Prostate gland (tissue), 2 donors: Measurements from ENCODE around the gene IL20. TPM values are rescaled to one million over a fixed set of nuclear protein-coding genes. Genes with fewer than 3 reads are reported as not detected.

Source experiments
- DNase-seq: peaks from one replicate; pipeline ENCODE4 v3.0.0-alpha.2; 2019; ENCODE audit warnings: low spot score
- H3K27ac ChIP-seq, 2 donors: fragments of 200-600 bp; sonication (generic); 2 replicates each; pipeline ENCODE4 v1.5.1; 2017 to 2019
- H3K27me3 ChIP-seq: fragments of 200-600 bp; sonication (generic); replicated peaks from 2 replicates; pipeline ENCODE4 v1.5.1; 2019; ENCODE audit not compliant: insufficient read depth
- H3K36me3 ChIP-seq, 2 donors: fragments of 200-600 bp; sonication (generic); 1 replicate in 1 of 2; 2 replicates in 1 of 2; pipeline versions ENCODE4 v1.5.1 to v1.8.1; 2017 to 2019
- H3K4me1 ChIP-seq: fragments of 200-600 bp; sonication (generic); replicated peaks from 2 replicates; pipeline ENCODE4 v1.5.1; 2019
- H3K4me3 ChIP-seq, 2 donors: fragments of 200-600 bp; sonication (generic); 2 replicates each; pipeline ENCODE4 v1.5.1; 2017 to 2019
- H3K9me3 ChIP-seq: fragments of 200-600 bp; sonication (generic); 2 replicates; pipeline ENCODE4 v1.5.1; 2017
- CTCF ChIP-seq, 4 experiments: fragments of 200-600 bp in 2 of 4; fragments of 450-650 bp in 2 of 4; sonication (generic) in 2 of 4; IDR thresholded peaks; 1 replicate in 3 of 4; 2 replicates in 1 of 4; pipeline ENCODE4 v1.5.1; 2016 to 2019; ENCODE audit warnings: antibody characterized with exemption in 4 of 4, mild to moderate bottlenecking in 2 of 4, moderate library complexity in 2 of 4
- POLR2A ChIP-seq: fragments of 450-650 bp; IDR thresholded peaks from one replicate; pipeline ENCODE4 v1.6.1; 2016; ENCODE audit warnings: antibody characterized with exemption, mild to moderate bottlenecking
- POLR2AphosphoS5 ChIP-seq: sonication (generic); formaldehyde crosslinking; IDR thresholded peaks from one replicate; pipeline ENCODE4 v1.6.1; 2017; ENCODE audit warnings: antibody characterized with exemption
- WGBS: methylation state at CpG from one replicate; pipeline ENCODE4 v1.1.5; 2018; 5-methylcytosine and 5-hydroxymethylcytosine counted together
- intact Hi-C: fragments of 100-400 bp; cut with DNase I; formaldehyde crosslinking; loops from one replicate; pipeline ENCODE4 v1.14.2; 2022
- total RNA-seq, 2 donors: library from RNA; depleted of rRNA; stranded (reverse); fragments of >200 nt; gene quantifications; one replicate each; pipeline ENCODE4 v1.1.0, GENCODE V29; 2016

IL20 gene
- total RNA-seq, 2 donors from 2014 or later = not detected

GRCh38 chr1:206907304-206907991, 42.0 kb downstream of the IL20 start:
- TF ChIP-seq POLR2AphosphoS5 = no peak
- no peak for TF ChIP-seq CTCF (IDR thresholded peaks at IDR 0.05)
- TF ChIP-seq POLR2A = no peak
- H3K27me3 ChIP-seq = no peaks in the 10 kb centered on the region
- intact Hi-C loops = no loop called here
- no peaks in the 10 kb centered on the region for H3K4me1 ChIP-seq
- no peaks in the 10 kb centered on the region for H3K36me3 ChIP-seq
- no peak overlapping the region for H3K27ac ChIP-seq
- WGBS = 88% methylated on average over 23 of the region's 23 CpGs
- DNase-seq = no peak
- H3K4me3 ChIP-seq = no peak overlapping the region
- H3K9me3 ChIP-seq = no peaks in the 10 kb centered on the region

GRCh38 chr1:206908038-206908437, 42.6 kb downstream of the IL20 start:
- H3K9me3 ChIP-seq = no peaks in the 10 kb centered on the region
- 90% methylated on average over 10 of the region's 10 CpGs for WGBS
- intact Hi-C loops = no loop called here
- no peaks in the 10 kb centered on the region for H3K4me1 ChIP-seq
- DNase-seq = no peak
- TF ChIP-seq POLR2AphosphoS5 (no peak), CTCF (IDR thresholded peaks at IDR 0.05) (no peak), POLR2A (no peak)
- H3K4me3 ChIP-seq = no peak overlapping the region
- no peaks in the 10 kb centered on the region for H3K36me3 ChIP-seq
- no peak overlapping the region for H3K27ac ChIP-seq
- H3K27me3 ChIP-seq = no peaks in the 10 kb centered on the region

- DNase-seq = peak; percentile 91
- TF ChIP-seq CTCF (IDR thresholded peaks at IDR 0.05) = peak in 1 of 4 experiments; percentile 11
- TF ChIP-seq POLR2A = peak; percentile 26
- TF ChIP-seq POLR2AphosphoS5 = peak; percentile 73
- Histone ChIP-seq H3K4me1 (no peaks in the 10 kb centered on the region), H3K4me3 (peak overlapping the region; percentile 42 to 46), H3K27ac (peak overlapping the region; percentile 63 to 64), H3K36me3 (no peaks in the 10 kb centered on the region), H3K9me3 (no peaks in the 10 kb centered on the region), H3K27me3 (no peaks in the 10 kb centered on the region)
- intact Hi-C loops = no loop called here
- 2% methylated on average over 55 of the region's 69 CpGs for WGBS
These were observed 43.9 kb downstream of the IL20 start for GRCh38 chr1:206909161-206909882.

- Histone ChIP-seq H3K27me3 (no peaks in the 10 kb centered on the region), H3K36me3 (no peaks in the 10 kb centered on the region), H3K4me1 (no peaks in the 10 kb centered on the region), H3K9me3 (no peaks in the 10 kb centered on the region), H3K4me3 (peak overlapping the region; percentile 42 to 46), H3K27ac (peak overlapping the region; percentile 63 to 64)
- TF ChIP-seq CTCF (IDR thresholded peaks at IDR 0.05) (no peak), POLR2A (no peak), POLR2AphosphoS5 (no peak)
- intact Hi-C loops = loop anchor here (2.0 kb wide), 1 partner anchor 45 kb away; the partner anchor contains the start of gene IL20
- no peak for DNase-seq
- 23% methylated on average over 14 of the region's 14 CpGs for WGBS
These were observed 44.5 kb downstream of the IL20 start for GRCh38 chr1:206909883-206910318.
